ENCODE measurements around the gene CASP10. TPM values are rescaled to one million over a fixed set of nuclear protein-coding genes. Genes with fewer than 3 reads are reported as not detected.
A peak's percentile ranks its signal among the peaks of the same experiment; 100 is the strongest.

Gene CASP10
- total and polyA plus RNA-seq, 2 donors (not counting 1 experiment from before 2014, with no cell fraction given): 16.0 to 34.3 TPM

DNA sequence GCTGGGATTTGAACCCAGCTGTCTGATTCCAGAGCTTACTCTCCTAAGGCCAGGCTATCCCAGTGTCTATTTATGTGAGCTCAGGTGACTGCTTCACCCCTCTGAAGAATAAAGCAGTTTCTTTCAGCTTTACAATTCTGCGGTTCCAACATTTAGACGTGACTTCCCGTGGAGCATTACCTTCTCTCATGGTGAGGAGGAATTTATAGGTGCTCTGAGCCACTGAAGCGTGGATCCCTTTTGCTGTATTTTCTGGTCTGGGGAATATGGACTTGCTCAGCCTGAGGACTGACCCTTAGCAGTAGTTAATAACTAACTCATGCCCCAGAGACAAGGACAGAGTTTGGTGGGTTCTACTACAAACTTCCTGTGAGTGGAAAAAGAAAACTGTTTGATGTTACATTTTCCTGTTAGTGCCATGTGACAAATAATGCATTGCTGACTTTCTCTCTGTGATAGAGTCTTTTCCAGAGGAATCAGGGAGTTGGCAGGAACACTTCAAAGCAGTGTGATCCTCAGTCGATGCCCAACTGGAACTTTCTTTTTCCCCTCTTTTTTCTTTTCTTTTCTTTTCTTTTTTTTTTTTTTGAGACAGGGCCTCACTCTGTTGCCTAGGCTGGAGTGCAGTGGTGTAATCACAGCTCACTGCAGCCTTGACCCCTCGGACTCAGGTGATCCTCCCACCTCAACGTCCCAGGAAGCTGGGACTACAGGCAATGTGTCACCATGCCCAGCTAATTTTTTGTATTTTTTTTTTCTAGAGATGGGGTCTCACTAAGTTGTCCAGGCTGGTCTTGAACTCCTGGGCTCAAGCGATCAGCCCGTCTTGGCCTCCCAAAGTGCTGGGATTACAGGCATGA, 21.9 kb downstream of the CASP10 start:
- Histone ChIP-seq H4K20me1 (ENCODE audit: control insufficient read depth, insufficient read depth, low read length, poor library complexity, severe bottlenecking) (no peaks in the 10 kb centered on the region), H2AFZ (ENCODE audit: insufficient read depth, low read depth, low read length, poor library complexity, severe bottlenecking) (no peak overlapping the region), H3K27me3 (replicated peaks in 1 of 4; ENCODE audit: control extremely low read depth in 1 of 4, control insufficient read depth in 3 of 4, insufficient read depth in 4 of 4, low read length in 3 of 4) (no peaks in the 10 kb centered on the region), H3K36me3 (replicated peaks in 1 of 2; ENCODE audit: control extremely low read depth in 1 of 2, control insufficient read depth in 1 of 2, extremely low read depth in 1 of 2, insufficient read depth in 2 of 2, low read length in 1 of 2) (peaks cover 2 to 34% of the 10 kb centered on the region in 2 experiments), H3K79me2 (ENCODE audit: control insufficient read depth, insufficient read depth, low read length) (peaks cover 17% of the 10 kb centered on the region), H3K4me2 (replicated peaks; ENCODE audit: low read depth, low read length, poor library complexity, severe bottlenecking) (peak overlapping the region; percentile 11), H3K27ac (ENCODE audit: low read length in 2 of 2) (no peak overlapping the region), H3K4me1 (ENCODE audit: control insufficient read depth in 2 of 2, insufficient read depth in 2 of 2, low read length in 2 of 2) (peaks cover 27 to 35% of the 10 kb centered on the region in 2 donors), H3K9me3 (ENCODE audit: control extremely low read depth in 1 of 3, control insufficient read depth in 2 of 3, insufficient read depth in 1 of 3, low read length in 2 of 3) (peaks cover 0 to 7% (median 0%) of the 10 kb centered on the region in 3 donors), H3K9ac (ENCODE audit: low read length) (no peak overlapping the region), H3K4me3 (ENCODE audit: control extremely low read depth in 1 of 5, extremely low read depth in 1 of 5, insufficient read depth in 1 of 5, low read depth in 2 of 5, low read length in 4 of 5) (no peak overlapping the region)
- peak overlapping the region; percentile 70 for H3K27ac Mint-ChIP-seq
- H3K9me3 Mint-ChIP-seq (ENCODE audit: insufficient read depth): no peaks in the 10 kb centered on the region
- H3K27me3 Mint-ChIP-seq: no peaks in the 10 kb centered on the region
- H3K4me1 Mint-ChIP-seq: peaks cover 43% of the 10 kb centered on the region
- POLR2A ChIA-PET: interaction anchor here (1.0 kb wide), 1 partner anchor 10 kb away, joined by 3 read pairs; no protein-coding TSS in a partner anchor
- WGBS (ENCODE audit: insufficient coverage): 92% methylated on average over 4 of the region's 9 CpGs
- CTCF ChIA-PET: interaction anchor here (0.7 to 1.9 kb wide), 5 partner anchors 10 to 29 kb away, joined by 3 to 7 read pairs (median 4); partner anchors contain the start of gene CASP10
- H3K4me3 Mint-ChIP-seq: no peak overlapping the region
- TF ChIP-seq, protein P1, sequence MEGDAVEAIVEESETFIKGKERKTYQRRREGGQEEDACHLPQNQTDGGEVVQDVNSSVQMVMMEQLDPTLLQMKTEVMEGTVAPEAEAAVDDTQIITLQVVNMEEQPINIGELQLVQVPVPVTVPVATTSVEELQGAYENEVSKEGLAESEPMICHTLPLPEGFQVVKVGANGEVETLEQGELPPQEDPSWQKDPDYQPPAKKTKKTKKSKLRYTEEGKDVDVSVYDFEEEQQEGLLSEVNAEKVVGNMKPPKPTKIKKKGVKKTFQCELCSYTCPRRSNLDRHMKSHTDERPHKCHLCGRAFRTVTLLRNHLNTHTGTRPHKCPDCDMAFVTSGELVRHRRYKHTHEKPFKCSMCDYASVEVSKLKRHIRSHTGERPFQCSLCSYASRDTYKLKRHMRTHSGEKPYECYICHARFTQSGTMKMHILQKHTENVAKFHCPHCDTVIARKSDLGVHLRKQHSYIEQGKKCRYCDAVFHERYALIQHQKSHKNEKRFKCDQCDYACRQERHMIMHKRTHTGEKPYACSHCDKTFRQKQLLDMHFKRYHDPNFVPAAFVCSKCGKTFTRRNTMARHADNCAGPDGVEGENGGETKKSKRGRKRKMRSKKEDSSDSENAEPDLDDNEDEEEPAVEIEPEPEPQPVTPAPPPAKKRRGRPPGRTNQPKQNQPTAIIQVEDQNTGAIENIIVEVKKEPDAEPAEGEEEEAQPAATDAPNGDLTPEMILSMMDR (IDR thresholded peaks at IDR 0.05): no peak
- no peak for TF ChIP-seq EZH2 (IDR thresholded peaks at IDR 0.05; ENCODE audit: borderline replicate concordance, insufficient read depth, low read depth, low read length, poor library complexity, severe bottlenecking)
- DNase-seq (no peak), ATAC-seq (ENCODE audit: low read depth) (no peak)
- intact Hi-C loops (cut with micrococcal nuclease): loop anchor here (10.0 kb wide), 1 partner anchor 390 kb away; the partner anchor contains the start of gene BZW1

DNA sequence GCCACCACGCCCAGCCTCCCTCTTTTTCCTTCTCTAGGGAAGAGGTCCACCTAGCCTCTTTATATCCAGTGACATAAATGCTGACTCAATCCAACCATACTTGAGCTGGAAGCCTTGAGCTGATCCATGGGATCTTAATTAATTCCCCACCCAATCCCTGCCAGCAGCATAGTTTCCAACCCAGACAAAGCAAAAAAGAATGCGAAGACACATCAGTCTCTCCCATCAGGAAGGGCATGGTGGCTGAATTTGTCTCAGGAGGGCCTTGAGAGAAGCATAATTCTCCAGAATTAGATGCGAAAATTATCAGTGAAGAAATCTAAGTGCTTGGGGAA, 22.5 kb downstream of the CASP10 start:
- H3K4me1 ChIP-seq (ENCODE audit: control insufficient read depth in 2 of 2, insufficient read depth in 2 of 2, low read length in 2 of 2): peaks cover 33 to 41% of the 10 kb centered on the region in 2 donors
- H2AFZ ChIP-seq (ENCODE audit: insufficient read depth, low read depth, low read length, poor library complexity, severe bottlenecking): no peak overlapping the region
- 94% methylated on average over 2 of the region's 3 CpGs for WGBS (ENCODE audit: insufficient coverage)
- Mint-ChIP-seq H3K4me3 (no peak overlapping the region), H3K27me3 (no peaks in the 10 kb centered on the region), H3K4me1 (peaks cover 49% of the 10 kb centered on the region), H3K9me3 (ENCODE audit: insufficient read depth) (no peaks in the 10 kb centered on the region), H3K27ac (peak overlapping the region; percentile 11)
- DNase-seq (no peak), ATAC-seq (ENCODE audit: low read depth) (no peak)
- TF ChIP-seq, protein P1 (IDR thresholded peaks at IDR 0.05): no peak
- TF ChIP-seq EZH2 (IDR thresholded peaks at IDR 0.05; ENCODE audit: borderline replicate concordance, insufficient read depth, low read depth, low read length, poor library complexity, severe bottlenecking): no peak
- H3K4me2 ChIP-seq (replicated peaks; ENCODE audit: low read depth, low read length, poor library complexity, severe bottlenecking): no peak overlapping the region
- H3K36me3 ChIP-seq (replicated peaks in 1 of 2; ENCODE audit: control extremely low read depth in 1 of 2, control insufficient read depth in 1 of 2, extremely low read depth in 1 of 2, insufficient read depth in 2 of 2, low read length in 1 of 2): peaks cover 2 to 33% of the 10 kb centered on the region in 2 experiments
- CTCF ChIA-PET: interaction anchor here (0.9 to 1.9 kb wide), 4 partner anchors 11 to 28 kb away, joined by 4 to 7 read pairs (median 4); no protein-coding TSS in a partner anchor
- H3K4me3 ChIP-seq (ENCODE audit: control extremely low read depth in 1 of 5, extremely low read depth in 1 of 5, insufficient read depth in 1 of 5, low read depth in 2 of 5, low read length in 4 of 5): no peak overlapping the region
- peaks cover 15% of the 10 kb centered on the region for H3K79me2 ChIP-seq (ENCODE audit: control insufficient read depth, insufficient read depth, low read length)
- H3K9ac ChIP-seq (ENCODE audit: low read length): no peak overlapping the region
- intact Hi-C loops (cut with micrococcal nuclease): loop anchor here (10.0 kb wide), 1 partner anchor 391 kb away; the partner anchor contains the start of gene BZW1
- no peak overlapping the region for H3K27ac ChIP-seq (ENCODE audit: low read length in 2 of 2)
- POLR2A ChIA-PET: no interaction called here
- no peaks in the 10 kb centered on the region for H4K20me1 ChIP-seq (ENCODE audit: control insufficient read depth, insufficient read depth, low read length, poor library complexity, severe bottlenecking)
- peaks cover 0 to 7% (median 0%) of the 10 kb centered on the region in 3 donors for H3K9me3 ChIP-seq (ENCODE audit: control extremely low read depth in 1 of 3, control insufficient read depth in 2 of 3, insufficient read depth in 1 of 3, low read length in 2 of 3)
- H3K27me3 ChIP-seq (replicated peaks in 1 of 4; ENCODE audit: control extremely low read depth in 1 of 4, control insufficient read depth in 3 of 4, insufficient read depth in 4 of 4, low read length in 3 of 4): no peaks in the 10 kb centered on the region
